IMR-90 (cell line): Measurements from ENCODE around the gene TAS1R1. TPM values are rescaled to one million over a fixed set of nuclear protein-coding genes. Genes with fewer than 3 reads are reported as not detected.
A peak's percentile ranks its signal among the peaks of the same experiment; 100 is the strongest.

Experiments
- ATAC-seq: fragments of 200-7000 bp; cut with Tn5 transposase; 2 replicates; pipeline ENCODE4 v1.9.1; 2020; ENCODE audit warnings: low read depth, mild to moderate bottlenecking, moderate library complexity
- BruUV-seq: library from RNA; stranded (reverse); fragments of 400-500 nt; replicated peaks from 2 replicates; lab custom pipeline; 2021; lab: Mats Ljungman, UMichigan
- CTCF ChIA-PET: fragments of 300-600 bp; formaldehyde crosslinking; extraction: SDS; loops from one replicate; lab custom pipeline; 2021; ENCODE audit warnings: antibody characterized with exemption; lab: Yijun Ruan, JAX
- POLR2A ChIA-PET: fragments of 300-600 bp; sonication (Branson Sonifier 250); formaldehyde crosslinking; loops from one replicate; lab custom pipeline; 2022; ENCODE audit warnings: antibody characterized with exemption; ENCODE audit not compliant: unreplicated experiment; lab: Charles Lee
- DNase-seq: peaks from one replicate; pipeline ENCODE4 v3.0.0; 2013
- H2AFZ ChIP-seq: replicated peaks from 2 replicates; pipeline ENCODE3; 2013; ENCODE audit warnings: low read length, mild to moderate bottlenecking; ENCODE audit not compliant: poor library complexity
- H2AK5ac ChIP-seq: 2 replicates; pipeline ENCODE4 v1.6.1; 2013; ENCODE audit warnings: low read depth, low read length, inconsistent platforms
- H2AK9ac ChIP-seq: replicated peaks from 2 replicates; pipeline ENCODE3; 2013; ENCODE audit warnings: mild to moderate bottlenecking, low read depth, low read length, moderate library complexity; ENCODE audit not compliant: poor library complexity
- H2BK120ac ChIP-seq: 2 replicates; pipeline ENCODE4 v1.6.1; 2013; ENCODE audit warnings: low read depth, low read length, inconsistent platforms
- H2BK15ac ChIP-seq: 3 replicates; pipeline ENCODE4 v1.6.1; 2013; ENCODE audit warnings: low read depth, low read length, inconsistent platforms
- H2BK20ac ChIP-seq: 2 replicates; pipeline ENCODE4 v1.6.1; 2013; ENCODE audit warnings: low read depth, mild to moderate bottlenecking, inconsistent platforms, low read length, moderate library complexity
- H2BK5ac ChIP-seq: 2 replicates; pipeline ENCODE4 v1.6.1; 2013; ENCODE audit warnings: mild to moderate bottlenecking, low read depth, low read length, inconsistent platforms; ENCODE audit not compliant: poor library complexity, severe bottlenecking
- H3K14ac ChIP-seq: replicated peaks from 2 replicates; pipeline ENCODE4 v1.6.1; 2013; ENCODE audit warnings: low read depth, low read length, inconsistent platforms
- H3K18ac ChIP-seq: 2 replicates; pipeline ENCODE4 v1.6.1; 2013; ENCODE audit warnings: low read depth, low read length, control low read depth
- H3K23ac ChIP-seq: 2 replicates; pipeline ENCODE4 v1.6.1; 2013; ENCODE audit warnings: low read depth, low read length, inconsistent platforms
- H3K27ac ChIP-seq: 2 replicates; pipeline ENCODE4 v1.5.1; 2013; ENCODE audit warnings: mild to moderate bottlenecking, control low read depth, low read length; ENCODE audit not compliant: insufficient read depth
- H3K27me3 ChIP-seq: 2 replicates; pipeline ENCODE4 v1.6.1; 2013; ENCODE audit warnings: low read length; ENCODE audit not compliant: control insufficient read depth, insufficient read depth
- H3K36me3 ChIP-seq: 2 replicates; pipeline ENCODE4 v1.6.1; 2013; ENCODE audit warnings: low read length, mixed read lengths; ENCODE audit not compliant: control insufficient read depth, insufficient read depth
- H3K4ac ChIP-seq: 2 replicates; pipeline ENCODE4 v1.6.1; 2013; ENCODE audit warnings: low read depth, low read length, inconsistent platforms
- H3K4me1 ChIP-seq: 2 replicates; pipeline ENCODE4 v1.6.1; 2013; ENCODE audit warnings: low read length, mixed read lengths; ENCODE audit not compliant: control insufficient read depth, insufficient read depth
- H3K4me2 ChIP-seq: 2 replicates; pipeline ENCODE4 v1.6.1; 2013; ENCODE audit warnings: low read depth, mild to moderate bottlenecking, control low read depth, low read length, moderate library complexity
- H3K4me3 ChIP-seq: 2 replicates; pipeline ENCODE4 v1.5.1; 2013; ENCODE audit warnings: low read depth, mild to moderate bottlenecking, control low read depth, low read length, moderate library complexity; ENCODE audit not compliant: insufficient read depth
- H3K56ac ChIP-seq: 2 replicates; pipeline ENCODE4 v1.6.1; 2013; ENCODE audit warnings: low read length, inconsistent platforms; ENCODE audit not compliant: insufficient read depth; ENCODE audit errors: extremely low read depth
- H3K79me1 ChIP-seq, 2 experiments: 2 replicates each; pipeline ENCODE4 v1.6.1; 2013; ENCODE audit warnings: low read length in 2 of 2, inconsistent platforms in 1 of 2, low read depth in 1 of 2
- H3K9ac ChIP-seq: 2 replicates; pipeline ENCODE4 v1.6.1; 2013; ENCODE audit warnings: low read depth, low read length, control low read depth
- H3K9me1 ChIP-seq: 2 replicates; pipeline ENCODE4 v1.6.1; 2013; ENCODE audit warnings: low read length, inconsistent platforms; ENCODE audit not compliant: insufficient read depth
- H3K9me3 ChIP-seq: 2 replicates; pipeline ENCODE4 v1.6.1; 2013; ENCODE audit warnings: low read length; ENCODE audit not compliant: control insufficient read depth, insufficient read depth
- H4K20me1 ChIP-seq: 2 replicates; pipeline ENCODE4 v1.6.1; 2013; ENCODE audit warnings: low read length, inconsistent platforms; ENCODE audit not compliant: insufficient read depth
- H4K5ac ChIP-seq: 2 replicates; pipeline ENCODE4 v1.6.1; 2013; ENCODE audit warnings: mild to moderate bottlenecking, low read depth, low read length, control low read depth
- H4K8ac ChIP-seq, 2 experiments: 2 replicates each; pipeline ENCODE4 v1.6.1; 2013; ENCODE audit warnings: low read depth in 2 of 2, low read length in 2 of 2, control low read depth in 1 of 2, inconsistent platforms in 1 of 2
- H4K91ac ChIP-seq: 2 replicates; pipeline ENCODE4 v1.6.1; 2013; ENCODE audit warnings: low read depth, low read length, inconsistent platforms; ENCODE audit not compliant: insufficient read depth
- BHLHE40 ChIP-seq: fragments of 150-350 bp; IDR thresholded peaks from 2 replicates; pipeline ENCODE4 v1.6.1; 2016; ENCODE audit warnings: mild to moderate bottlenecking, low read depth, low read length
- CEBPB ChIP-seq: IDR thresholded peaks from 2 replicates; pipeline ENCODE4 v1.6.1; 2012; ENCODE audit warnings: low read depth, low read length, improper control_type of control experiment
- CHD1 ChIP-seq: IDR thresholded peaks from 2 replicates; pipeline ENCODE4 v1.6.1; 2012; ENCODE audit warnings: low read depth, low read length, improper control_type of control experiment
- CTCF ChIP-seq: conservative IDR thresholded peaks from 2 replicates; pipeline ENCODE4 v1.5.1; 2012; ENCODE audit warnings: mild to moderate bottlenecking, low read depth, low read length, improper control_type of control experiment
- FOS ChIP-seq: fragments of 150-350 bp; IDR thresholded peaks from 2 replicates; pipeline ENCODE4 v1.6.1; 2016; ENCODE audit warnings: low read depth, low read length
- MAFK ChIP-seq: IDR thresholded peaks from 2 replicates; pipeline ENCODE4 v1.6.1; 2012; ENCODE audit warnings: low read depth, low read length, improper control_type of control experiment
- MAZ ChIP-seq: IDR thresholded peaks from 2 replicates; pipeline ENCODE4 v1.6.1; 2012; ENCODE audit warnings: low read depth, mild to moderate bottlenecking, low read length, improper control_type of control experiment, moderate library complexity, borderline replicate concordance
- MXI1 ChIP-seq: IDR thresholded peaks from 2 replicates; pipeline ENCODE4 v1.6.1; 2012; ENCODE audit warnings: low read depth, mild to moderate bottlenecking, low read length, moderate library complexity, borderline replicate concordance
- NFE2L2 ChIP-seq: fragments of 150-350 bp; IDR thresholded peaks from 2 replicates; pipeline ENCODE4 v1.6.1; 2016; ENCODE audit warnings: low read depth, mild to moderate bottlenecking, low read length
- POLR2A ChIP-seq: IDR thresholded peaks from 2 replicates; pipeline ENCODE4 v1.6.1; 2012; ENCODE audit warnings: mild to moderate bottlenecking, low read depth, low read length
- RAD21 ChIP-seq: IDR thresholded peaks from 2 replicates; pipeline ENCODE4 v1.6.1; 2012; ENCODE audit warnings: low read length, improper control_type of control experiment
- RCOR1 ChIP-seq: IDR thresholded peaks from 2 replicates; pipeline ENCODE4 v1.6.1; 2012; ENCODE audit warnings: mild to moderate bottlenecking, low read length, improper control_type of control experiment; ENCODE audit not compliant: insufficient replicate concordance
- RFX5 ChIP-seq: IDR thresholded peaks from 2 replicates; pipeline ENCODE4 v1.8.0; 2012; ENCODE audit warnings: low read depth, mild to moderate bottlenecking, low read length, moderate library complexity
- SMC3 ChIP-seq: fragments of 150-350 bp; IDR thresholded peaks from 2 replicates; pipeline ENCODE4 v1.6.1; 2016; ENCODE audit warnings: low read depth, mild to moderate bottlenecking, antibody characterized with exemption, low read length, moderate library complexity
- USF2 ChIP-seq: fragments of 150-350 bp; IDR thresholded peaks from 2 replicates; pipeline ENCODE4 v1.6.1; 2017; ENCODE audit warnings: mild to moderate bottlenecking, antibody characterized with exemption, low read length, low read depth
- WGBS, 2 experiments: methylation state at CpG; one replicate each; pipeline versions ENCODE4 v1.1.5 to v1.1.7; 2013; ENCODE audit warnings: missing lambda C conversion rate in 2 of 2; ENCODE audit not compliant: insufficient read length in 1 of 2; ENCODE audit errors: extremely low coverage in 2 of 2; 5-methylcytosine and 5-hydroxymethylcytosine counted together
- dilution Hi-C: fragments of 300-500 bp; cut with HindIII; formaldehyde crosslinking; loops from one replicate; pipeline ENCODE4 v1.14.3; 2018; ENCODE audit warnings: low sequenced_read_pairs; ENCODE audit not compliant: unreplicated experiment
- in situ Hi-C: fragments of 300-500 bp; cut with MboI; formaldehyde crosslinking; loops from 3 replicates; pipeline ENCODE4 v1.14.3; 2019; ENCODE audit warnings: low sequenced_read_pairs, inconsistent platforms, mixed read lengths
- intact Hi-C: fragments of 100-400 bp; cut with micrococcal nuclease; formaldehyde crosslinking; loops from 2 replicates; pipeline ENCODE4 v1.10.0; 2022
- polyA plus RNA-seq, 3 experiments: library from polyadenylated mRNA; depleted of rRNA; stranded (reverse); fragments of >200 nt; gene quantifications; 2 replicates each; pipeline ENCODE4 v1.2.3, GENCODE V29; 2012; ENCODE audit warnings: low replicate concordance in 1 of 3
- total RNA-seq: library from RNA; depleted of rRNA; stranded (reverse); fragments of >200 nt; gene quantifications from 2 replicates; pipeline ENCODE4 v1.2.3, GENCODE V29; 2012

The TAS1R1 gene
- total and polyA plus RNA-seq, 2 of the 4 experiments (the other 2 are of a cell fraction), result 0.05 TPM; not detected in 1

GRCh38 chr1:6545276-6546112, 9.6 kb upstream of the TAS1R1 start:
- no peak overlapping the region for H2BK120ac ChIP-seq
- no peak overlapping the region for H4K8ac ChIP-seq
- 80% methylated on average over 1 of the region's 10 CpGs; no CpG with 5 or more reads in 1 of the 2 experiments for WGBS, 2 experiments
- no peak overlapping the region for H3K4me3 ChIP-seq
- no peak for ATAC-seq
- H3K36me3 ChIP-seq, result peaks cover 46% of the 10 kb centered on the region
- BruUV-seq, result no TSS peak
- in situ Hi-C loops (no loop called here), dilution Hi-C loops (no loop called here), intact Hi-C loops (no loop called here)
- no peak overlapping the region for H2AFZ ChIP-seq
- no peak overlapping the region for H3K9ac ChIP-seq
- peaks cover 18 to 24% of the 10 kb centered on the region in 2 experiments for H3K79me1 ChIP-seq
- peaks cover 2% of the 10 kb centered on the region for H3K4me1 ChIP-seq
- H3K4ac ChIP-seq, result peak overlapping the region; percentile 3; the same call in 1 of the 2 replicates
- no peak overlapping the region for H2AK9ac ChIP-seq
- no peak overlapping the region for H3K14ac ChIP-seq
- peak overlapping the region; percentile 20; the same call in 1 of the 2 replicates for H2BK20ac ChIP-seq
- H3K27me3 ChIP-seq, result no peaks in the 10 kb centered on the region
- no peak overlapping the region for H3K4me2 ChIP-seq
- CTCF ChIA-PET, result no interaction called here
- no peaks in the 10 kb centered on the region for H4K20me1 ChIP-seq
- H2AK5ac ChIP-seq, result no peak overlapping the region
- POLR2A ChIA-PET, result no interaction called here
- peak overlapping the region; percentile 20; the same call in 1 of the 2 replicates for H3K23ac ChIP-seq
- DNase-seq, result peak; percentile 12
- H3K27ac ChIP-seq, result no peak overlapping the region
- no peak overlapping the region for H3K18ac ChIP-seq
- H4K91ac ChIP-seq, result no peak overlapping the region
- H3K9me1 ChIP-seq, result peaks cover 5% of the 10 kb centered on the region; the same call in 1 of the 2 replicates
- H3K56ac ChIP-seq, result no peak overlapping the region
- no peak overlapping the region for H2BK15ac ChIP-seq
- H3K9me3 ChIP-seq, result no peaks in the 10 kb centered on the region
- H4K5ac ChIP-seq, result no peak overlapping the region
- H2BK5ac ChIP-seq, result no peak overlapping the region
- TF ChIP-seq RFX5 (no peak), NFE2L2 (no peak), POLR2A (no peak), MXI1 (no peak), RAD21 (no peak), MAZ (no peak), FOS (no peak), CTCF (no peak), CEBPB (no peak), BHLHE40 (no peak), MAFK (no peak), USF2 (no peak), SMC3 (no peak), RCOR1 (no peak), CHD1 (no peak)
